Choroid plexus epithelial cell (primary cell): Measurements from ENCODE around the gene SCG2.

Experiments used
- DNase-seq: peaks from one replicate; pipeline ENCODE4 v3.0.0-alpha.2; 2010; ENCODE audit warnings: low read depth
- H3K4me3 ChIP-seq: 2 replicates; pipeline ENCODE4 v1.5.1; 2011; ENCODE audit warnings: low read depth, mild to moderate bottlenecking, control low read depth, low read length, moderate library complexity
- TF ChIP-seq, protein P1 (sequence below): conservative IDR thresholded peaks from 2 replicates; pipeline ENCODE4 v1.5.1; 2011; ENCODE audit warnings: low read depth, mild to moderate bottlenecking, control low read depth, inconsistent platforms, low read length, moderate library complexity

The SCG2 gene

DNA sequence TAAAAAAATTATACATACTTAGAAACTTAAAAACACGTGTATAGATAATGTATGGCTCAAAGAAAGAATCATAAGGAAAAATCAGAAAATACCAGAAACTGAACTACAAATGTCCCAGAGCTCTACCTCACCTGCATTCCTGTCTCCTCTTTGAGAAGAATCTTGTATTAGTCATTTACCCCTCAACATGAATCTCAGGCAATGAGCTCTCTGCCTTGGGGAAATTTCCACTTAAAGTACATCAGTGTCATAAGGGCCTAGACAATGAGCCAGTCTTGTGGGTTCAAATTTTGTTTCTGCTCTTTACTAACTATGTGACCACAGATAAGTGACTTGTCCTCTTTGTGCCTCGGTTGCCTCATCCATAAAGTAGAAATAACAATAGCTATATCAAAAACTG is 40.1 kb downstream of the SCG2 start:
- DNase-seq, result no peak
- TF ChIP-seq, protein P1, sequence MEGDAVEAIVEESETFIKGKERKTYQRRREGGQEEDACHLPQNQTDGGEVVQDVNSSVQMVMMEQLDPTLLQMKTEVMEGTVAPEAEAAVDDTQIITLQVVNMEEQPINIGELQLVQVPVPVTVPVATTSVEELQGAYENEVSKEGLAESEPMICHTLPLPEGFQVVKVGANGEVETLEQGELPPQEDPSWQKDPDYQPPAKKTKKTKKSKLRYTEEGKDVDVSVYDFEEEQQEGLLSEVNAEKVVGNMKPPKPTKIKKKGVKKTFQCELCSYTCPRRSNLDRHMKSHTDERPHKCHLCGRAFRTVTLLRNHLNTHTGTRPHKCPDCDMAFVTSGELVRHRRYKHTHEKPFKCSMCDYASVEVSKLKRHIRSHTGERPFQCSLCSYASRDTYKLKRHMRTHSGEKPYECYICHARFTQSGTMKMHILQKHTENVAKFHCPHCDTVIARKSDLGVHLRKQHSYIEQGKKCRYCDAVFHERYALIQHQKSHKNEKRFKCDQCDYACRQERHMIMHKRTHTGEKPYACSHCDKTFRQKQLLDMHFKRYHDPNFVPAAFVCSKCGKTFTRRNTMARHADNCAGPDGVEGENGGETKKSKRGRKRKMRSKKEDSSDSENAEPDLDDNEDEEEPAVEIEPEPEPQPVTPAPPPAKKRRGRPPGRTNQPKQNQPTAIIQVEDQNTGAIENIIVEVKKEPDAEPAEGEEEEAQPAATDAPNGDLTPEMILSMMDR, result no peak
- H3K4me3 ChIP-seq, result no peak overlapping the region

DNA sequence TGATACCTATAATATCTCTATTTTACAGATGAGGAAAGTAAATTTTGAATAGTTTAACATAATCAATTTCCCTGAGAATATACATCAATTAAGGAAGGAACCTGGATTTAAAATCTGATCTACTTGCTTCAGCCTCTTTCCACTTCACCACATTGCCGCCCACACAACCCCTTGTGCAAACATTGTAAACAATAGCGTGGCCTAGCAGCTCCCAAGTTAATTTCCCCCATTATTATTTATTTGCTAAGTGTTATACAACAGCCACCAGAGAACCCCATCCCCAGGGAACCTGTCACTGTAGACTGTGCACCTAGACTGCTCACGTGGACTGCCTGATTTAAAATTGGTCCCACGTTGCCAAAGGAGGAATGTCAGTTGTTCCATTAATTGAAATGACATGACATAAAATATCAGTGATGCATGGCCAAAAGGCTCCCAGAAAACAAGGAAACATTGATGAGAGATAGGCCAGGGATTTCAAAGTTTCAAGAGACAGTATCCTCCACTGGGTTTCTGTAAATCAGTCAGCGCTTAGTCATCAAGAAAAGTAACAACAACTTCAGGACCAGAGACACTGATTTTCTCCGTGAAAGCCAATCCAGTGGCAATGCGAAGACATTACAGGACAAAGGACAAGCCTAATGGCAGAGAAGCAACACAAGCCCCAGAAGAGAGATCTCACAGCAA is 41.3 kb downstream of the SCG2 start:
- TF ChIP-seq, protein P1, result no peak
- no peak overlapping the region for H3K4me3 ChIP-seq
- DNase-seq, result peak; percentile 27

DNA sequence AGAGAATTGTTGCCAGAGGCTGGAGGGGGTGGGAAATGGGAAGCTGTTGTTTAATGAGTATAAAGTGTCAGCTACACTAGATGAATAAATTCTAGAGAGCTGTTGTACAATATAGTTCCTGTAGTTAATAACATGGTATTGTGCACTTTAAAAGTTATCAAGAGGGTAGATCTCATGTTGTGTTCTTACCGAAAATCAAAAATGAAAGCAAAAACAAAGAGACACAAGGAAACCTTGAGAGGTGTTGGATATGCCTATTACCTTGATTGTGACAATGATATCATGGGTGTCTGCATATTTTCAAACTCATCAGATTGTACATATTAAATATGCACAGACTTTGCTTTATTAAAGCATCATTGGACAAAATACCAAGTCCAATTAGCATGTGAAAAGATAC is 43.2 kb downstream of the SCG2 start:
- no peak overlapping the region for H3K4me3 ChIP-seq
- TF ChIP-seq, protein P1, result no peak
- DNase-seq, result no peak

DNA sequence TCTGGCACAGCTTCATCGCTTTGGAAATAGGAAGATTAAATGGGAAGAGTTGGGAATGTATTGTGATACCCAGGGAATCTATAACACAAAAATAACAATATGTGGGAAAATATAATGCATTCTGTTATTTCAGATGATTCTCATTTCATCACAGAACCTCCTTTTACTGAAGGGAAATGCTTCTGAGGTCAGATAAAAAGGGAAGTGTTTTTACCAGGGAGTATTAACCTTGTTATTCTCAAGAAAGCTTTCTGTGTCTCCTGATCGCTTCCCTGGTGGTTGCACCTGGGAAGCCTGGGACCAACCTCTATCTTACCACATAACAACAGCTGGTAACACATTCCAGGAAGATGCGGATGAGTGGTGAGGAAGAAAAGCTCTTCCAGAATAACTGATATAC is 47.2 kb downstream of the SCG2 start:
- TF ChIP-seq, protein P1, result no peak

DNA sequence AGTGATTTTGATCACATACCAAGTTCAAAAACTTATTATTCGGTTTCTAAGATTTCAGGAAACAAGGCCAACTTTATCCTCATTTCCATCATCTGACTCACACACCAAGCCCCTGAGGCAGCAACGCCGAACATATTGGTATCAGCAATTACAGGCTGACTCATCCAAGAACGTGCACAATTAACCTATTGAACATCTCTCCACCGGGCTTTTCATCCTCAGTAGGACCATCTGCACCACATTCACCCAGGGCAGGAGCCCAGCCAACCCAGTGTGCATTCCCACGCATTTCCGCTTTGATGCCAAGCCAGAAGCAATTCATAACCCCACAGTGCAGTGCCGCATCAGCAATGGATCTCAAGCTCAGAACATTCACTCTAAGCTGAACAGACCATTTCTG is 52.9 kb downstream of the SCG2 start:
- H3K4me3 ChIP-seq, result no peak overlapping the region
- peak; percentile 90 for DNase-seq
- TF ChIP-seq, protein P1, result no peak

More for the DNA sequence above, 47.2 kb downstream of the SCG2 start:
- H3K4me3 ChIP-seq, result no peak overlapping the region
- DNase-seq, result no peak

DNA sequence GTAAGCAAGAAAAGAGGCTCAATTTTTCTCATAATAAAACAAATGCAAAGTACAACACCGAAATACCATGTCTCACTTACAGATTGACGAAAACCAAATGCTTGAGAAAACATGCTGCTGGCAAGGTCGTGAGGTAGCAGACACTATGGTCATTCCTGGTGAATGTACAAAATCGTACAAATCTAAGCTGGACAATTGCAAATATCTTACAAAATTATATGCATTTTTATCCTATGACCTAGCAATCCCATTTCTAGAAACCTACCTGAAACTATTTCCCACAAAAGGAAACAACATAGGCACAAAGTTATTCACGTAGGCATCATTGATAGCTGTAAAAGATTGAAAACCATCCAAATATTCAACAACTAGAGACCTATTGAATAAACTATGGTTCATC is 54.0 kb downstream of the SCG2 start:
- TF ChIP-seq, protein P1, result no peak
- no peak for DNase-seq
- no peak overlapping the region for H3K4me3 ChIP-seq
